GM18498 (cell line): ENCODE measurements around the gene C22orf15.
A peak's percentile ranks its signal among the peaks of the same experiment; 100 is the strongest.

Experiments used
- ATAC-seq: cut with Tn5 transposase; IDR thresholded peaks from one replicate; pipeline ENCODE4 v1.9.1; 2021; ENCODE audit warnings: mild to moderate bottlenecking, moderate library complexity; ENCODE audit not compliant: unreplicated experiment

Gene C22orf15

GRCh38 chr22:23750714-23751440 is 11.9 kb upstream of the C22orf15 start, which contains the start of gene ZNF70:
Gene ZNF70 (minus strand): TSS chr22:23751112. CDS start chr22:23745140, 5,972 bp downstream.
- ATAC-seq = peak; percentile 90

DNA sequence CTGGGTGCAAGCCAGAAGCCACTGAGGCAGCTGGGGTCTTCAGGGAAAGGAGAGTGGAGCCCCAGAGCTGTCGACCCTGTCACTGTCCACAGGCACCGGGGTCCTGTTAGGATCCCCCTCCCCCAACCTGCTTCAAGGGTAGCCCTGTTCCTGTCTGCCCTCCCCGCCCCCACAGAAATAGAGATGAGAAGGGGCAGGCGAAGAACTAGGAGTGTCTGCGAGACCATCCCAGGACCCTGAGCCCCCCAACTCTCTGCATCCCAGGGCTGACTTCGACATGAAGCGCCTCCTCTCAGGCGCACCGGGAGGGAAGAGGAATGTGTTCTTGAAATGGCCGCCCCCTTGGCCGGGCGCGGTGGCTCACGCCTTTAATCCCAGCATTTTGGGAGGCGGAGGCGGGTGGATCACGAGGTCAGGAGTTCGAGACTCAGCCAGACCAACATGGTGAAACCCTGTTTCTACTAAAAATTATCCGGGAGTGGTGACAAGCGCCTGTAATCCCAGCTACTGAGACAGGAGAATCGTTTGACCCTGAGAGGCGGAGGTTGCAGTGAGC is 11.3 kb upstream of the C22orf15 start:
- peak; percentile 39 for ATAC-seq

DNA sequence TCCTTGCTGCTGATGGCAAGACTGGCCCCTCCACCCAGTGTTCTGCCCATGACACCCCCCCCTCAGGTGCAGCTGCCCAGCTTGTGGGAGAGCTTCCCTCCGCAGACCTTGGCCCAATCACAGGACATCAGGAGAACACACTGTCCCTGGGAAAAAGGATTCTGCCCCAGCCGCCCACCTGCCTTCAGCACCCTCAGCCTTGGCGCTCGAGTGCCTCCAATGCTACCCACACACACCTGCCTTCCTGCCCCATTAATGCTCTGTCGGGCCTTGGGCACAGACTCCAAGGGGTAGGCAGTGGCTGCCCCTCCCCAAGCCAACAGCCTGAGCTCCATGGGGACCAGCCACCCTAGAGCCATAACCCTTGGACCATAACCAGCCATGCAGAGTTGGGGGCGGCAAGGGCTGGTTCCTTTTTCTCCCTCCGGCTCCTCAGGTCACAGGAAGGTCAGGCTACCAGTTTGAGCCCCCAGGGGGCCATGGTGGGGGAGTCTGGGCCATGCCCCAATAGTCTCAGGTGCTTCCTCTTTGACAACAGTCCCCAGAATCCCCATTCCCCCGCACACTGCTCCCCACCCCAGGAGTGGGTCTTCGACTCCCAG is 10.6 kb upstream of the C22orf15 start:
- no peak for ATAC-seq

DNA sequence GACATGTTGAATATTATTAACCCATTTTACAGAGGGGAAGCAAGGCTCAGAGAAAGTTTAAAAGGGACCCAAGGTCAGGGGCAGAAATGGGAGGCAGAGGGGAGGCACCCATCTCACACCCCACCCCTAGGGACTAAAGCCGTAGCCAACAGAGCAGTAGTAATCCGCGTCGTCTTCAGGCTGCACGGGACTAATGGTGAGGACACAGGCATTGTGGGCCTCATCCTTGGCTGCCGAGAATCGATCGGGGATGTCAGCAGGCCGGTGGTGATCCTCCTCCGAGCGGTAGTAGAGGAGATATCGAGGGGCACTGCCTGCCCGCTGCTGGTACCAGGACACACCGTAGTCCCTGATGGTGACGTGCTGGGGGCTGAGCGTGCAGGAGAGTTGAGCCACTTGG is 10.0 kb upstream of the C22orf15 start:
- no peak for ATAC-seq

DNA sequence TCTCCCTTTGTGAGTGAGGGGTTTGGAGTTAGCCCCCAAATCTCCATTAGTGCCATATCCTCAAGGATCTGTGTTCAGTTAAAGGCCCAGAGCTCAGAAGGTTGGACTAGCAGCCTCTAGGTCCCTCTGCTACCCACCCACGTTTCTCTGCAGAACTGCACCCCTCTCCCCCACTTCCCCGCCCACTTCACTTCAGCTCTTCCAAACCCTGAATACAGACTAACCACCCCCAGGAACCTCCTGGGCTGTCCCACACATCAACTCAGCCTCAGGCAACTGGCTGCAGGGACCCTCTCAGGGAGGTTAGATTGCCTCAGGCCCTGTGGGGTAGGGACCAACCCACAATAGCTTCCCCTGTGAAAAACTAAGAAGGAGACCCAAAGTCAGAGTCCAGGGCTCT is 9.4 kb upstream of the C22orf15 start:
- no peak for ATAC-seq

DNA sequence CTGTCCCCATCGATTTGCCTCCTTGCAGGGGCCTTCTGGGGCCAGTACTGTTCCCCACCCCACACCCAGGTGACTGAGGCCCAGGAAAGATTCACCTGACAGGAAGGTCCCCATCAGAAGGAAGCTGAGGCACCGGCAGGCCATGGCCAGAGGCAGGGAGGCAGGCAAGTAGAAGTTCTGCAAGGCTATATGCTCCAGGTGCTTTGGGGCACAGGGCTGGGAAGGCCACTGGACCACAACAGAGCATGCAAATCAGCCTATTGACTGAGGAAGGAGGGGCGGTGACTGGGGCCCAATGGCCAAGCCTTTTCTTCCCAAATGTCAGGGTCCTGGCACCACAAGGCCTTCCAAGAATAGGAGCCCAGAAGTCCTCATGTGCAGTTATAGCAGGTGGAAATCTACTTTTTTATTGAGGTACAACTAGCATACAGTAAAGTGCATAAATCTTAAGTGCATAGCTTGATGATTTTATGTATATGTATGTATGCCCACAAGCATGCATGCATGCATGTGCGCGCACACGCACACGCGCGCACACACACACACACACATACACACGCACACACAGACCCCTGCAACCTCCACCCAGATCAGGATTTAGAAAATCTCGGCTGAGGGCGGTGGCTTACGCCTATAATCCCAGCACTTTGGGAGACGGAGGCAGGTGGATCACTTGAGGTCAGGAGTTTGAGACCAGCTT is 8.4 kb upstream of the C22orf15 start, which contains the start of gene VPREB3:
VPREB3 (minus strand) TSS at position 206 of the 700 bp plus-strand sequence; CDS start at position 144, 62 bp downstream.
- no peak for ATAC-seq

- ATAC-seq = no peak
Measured at GRCh38 chr22:23754980-23755636, 7.7 kb upstream of the C22orf15 start.

DNA sequence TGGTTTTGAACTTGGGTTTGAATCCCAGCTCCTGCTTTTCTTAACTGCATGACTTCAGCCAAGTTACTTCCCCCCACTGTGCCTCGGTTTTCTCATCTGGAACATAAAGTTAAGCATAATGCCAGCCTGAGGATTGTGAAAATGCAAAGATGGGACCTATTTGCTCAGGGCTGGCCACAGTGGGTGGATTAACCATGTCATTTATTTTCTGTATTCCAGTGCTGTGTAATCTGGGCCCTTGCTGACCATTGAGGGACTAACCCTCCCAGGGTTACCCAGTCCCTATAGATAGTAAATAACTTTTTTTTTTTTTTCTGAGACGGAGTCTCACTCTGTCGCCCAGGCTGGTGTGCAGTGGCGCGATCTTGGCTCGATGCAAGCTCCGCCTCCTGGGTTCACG is 7.1 kb upstream of the C22orf15 start:
- ATAC-seq = no peak

- no peak for ATAC-seq
Measured at GRCh38 chr22:23756891-23757290, 5.9 kb upstream of the C22orf15 start.

DNA sequence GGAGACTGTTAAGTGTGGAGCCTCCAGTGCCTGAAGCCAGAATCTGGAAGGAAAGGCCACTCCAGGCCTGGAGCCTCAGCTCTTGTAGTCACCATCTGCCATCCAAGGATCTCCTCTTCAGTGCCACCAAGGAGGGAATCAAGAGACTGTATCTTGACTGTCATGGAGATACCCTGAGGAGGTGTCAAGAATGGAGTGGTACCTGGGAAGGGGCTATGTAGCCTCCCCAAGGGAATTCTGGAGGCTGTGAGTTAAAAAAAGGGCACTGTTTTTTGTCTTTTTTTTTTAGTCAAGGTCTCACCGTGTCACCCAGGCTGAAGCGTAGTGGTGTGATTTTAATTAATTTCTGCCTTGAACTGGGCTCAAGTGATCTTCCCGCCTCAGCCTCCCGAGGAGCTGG is 3.2 kb upstream of the C22orf15 start:
- ATAC-seq = no peak

DNA sequence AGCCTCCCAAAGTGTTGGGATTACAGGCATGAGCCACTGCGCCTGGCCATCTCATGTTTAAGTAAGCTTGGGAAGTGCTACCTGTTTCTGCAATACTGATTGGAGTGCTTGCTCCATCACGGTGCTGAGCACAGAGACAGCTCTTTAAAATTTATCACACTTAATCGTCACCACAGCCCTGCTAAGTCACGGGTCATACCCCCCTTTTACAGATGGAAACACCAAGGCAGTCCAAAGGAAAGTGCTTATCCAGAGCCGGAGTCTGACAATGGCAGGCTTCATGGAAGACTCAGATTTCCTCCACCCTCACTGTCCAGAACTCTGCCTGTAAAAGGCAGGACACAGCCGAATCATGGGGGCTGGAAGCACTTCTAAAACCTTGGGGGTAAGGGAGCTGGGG is 2.7 kb upstream of the C22orf15 start:
- no peak for ATAC-seq

DNA sequence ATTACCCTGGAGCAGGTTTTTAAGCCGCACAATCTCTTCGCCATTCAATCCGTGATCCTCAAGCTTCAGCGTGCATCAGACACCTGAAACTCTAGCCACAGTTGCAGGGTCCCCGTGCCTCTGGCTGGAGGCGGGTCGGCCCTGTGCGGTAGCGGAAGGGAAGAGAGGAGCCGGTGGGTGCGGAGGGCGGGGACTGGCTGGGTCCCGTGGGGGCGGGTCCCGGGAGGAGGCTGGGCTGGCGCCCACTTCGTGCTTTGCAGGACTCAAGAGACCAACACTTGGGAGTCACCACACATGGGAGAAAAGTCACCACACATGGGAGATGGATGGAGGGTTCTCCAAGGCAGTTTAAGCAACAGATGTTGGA is 772 bp downstream of the C22orf15 start:
- no peak for ATAC-seq

GRCh38 chr22:23763954-23764353 is 1.2 kb downstream of the C22orf15 start:
- ATAC-seq = no peak

GRCh38 chr22:23764899-23765881 is 2.4 kb downstream of the C22orf15 start:
- ATAC-seq = no peak

GRCh38 chr22:23767303-23767672 is 4.5 kb downstream of the C22orf15 start:
- ATAC-seq = no peak

- peak; percentile 66 for ATAC-seq
Measured at GRCh38 chr22:23767673-23768548, 5.1 kb downstream of the C22orf15 start, which contains the start of gene CHCHD10. Gene CHCHD10 (minus strand): TSS chr22:23767972. CDS start chr22:23767874, 98 bp downstream.

DNA sequence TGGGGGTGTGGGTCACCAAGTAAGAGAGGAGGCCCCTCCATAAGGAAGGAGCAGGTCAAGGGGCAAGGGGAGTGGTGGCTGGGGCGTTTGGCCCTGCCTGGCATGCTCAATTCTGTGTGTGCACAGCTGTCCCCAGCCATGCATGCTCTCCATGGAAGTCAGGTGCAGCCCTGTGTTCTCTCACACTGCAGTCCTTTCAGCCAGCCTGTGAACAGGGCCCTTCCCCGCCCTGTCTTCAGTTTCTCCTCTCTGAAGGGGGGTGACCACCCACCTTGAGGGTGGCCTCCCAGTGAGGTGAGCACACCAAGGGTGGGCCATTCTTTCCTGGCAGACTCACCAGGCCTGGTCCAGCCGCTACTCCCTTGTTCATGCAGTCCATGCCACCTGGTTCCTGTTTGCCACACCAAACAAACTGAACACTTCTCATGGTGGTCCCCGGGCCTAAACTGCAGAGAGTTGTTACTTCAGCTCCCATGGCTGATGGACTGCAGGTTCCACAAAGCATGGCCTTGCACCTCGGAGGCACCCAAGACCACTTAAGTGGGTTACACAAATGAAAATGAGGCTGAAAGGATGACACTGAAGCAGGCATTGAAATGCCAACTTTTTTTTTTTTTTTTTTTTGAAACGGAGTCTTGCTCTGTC is 6.7 kb downstream of the C22orf15 start:
- no peak for ATAC-seq

DNA sequence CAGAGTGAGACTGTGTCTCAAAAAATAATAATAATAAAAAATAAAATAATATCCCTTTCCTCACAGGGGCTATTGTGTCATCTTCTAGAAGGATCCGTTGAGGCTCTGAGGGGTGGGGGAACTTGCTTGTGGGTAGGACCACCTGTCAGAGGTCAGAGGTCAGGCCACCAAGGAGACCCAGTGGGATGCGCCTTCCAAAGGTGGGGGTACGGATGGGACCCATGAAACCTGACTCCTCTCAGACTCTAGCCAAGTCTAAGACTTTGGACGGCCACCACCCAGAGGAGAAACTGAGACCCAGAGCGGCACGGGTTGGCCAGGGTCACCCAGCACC is 9.5 kb downstream of the C22orf15 start:
- no peak for ATAC-seq
